ENCODE data around the gene ABCC2. TPM values are rescaled to one million over a fixed set of nuclear protein-coding genes. Genes with fewer than 3 reads are reported as not detected.

ABCC2 gene
- total RNA-seq, 3 donors from 2014 or later, result 0.69 to 1.6 (median 1.6) TPM

- H3K4me1 ChIP-seq (ENCODE audit: low read depth), result no peaks in the 10 kb centered on the region
- no peaks in the 10 kb centered on the region for H3K36me3 ChIP-seq (ENCODE audit: low read depth)
- no peak overlapping the region for H3K4me3 ChIP-seq
- intact Hi-C loops (cut with DNase I, micrococcal nuclease), result no loop called here
- DNase-seq, result no peak
- TF ChIP-seq CTCF (IDR thresholded peaks at IDR 0.05), result no peak
- ATAC-seq, result no peak
- no peaks in the 10 kb centered on the region for H3K9me3 ChIP-seq
Observed at GRCh38 chr10:99869581-99870122, 87.2 kb downstream of the ABCC2 start.

GRCh38 chr10:99870123-99870730 is 87.8 kb downstream of the ABCC2 start:
- Histone ChIP-seq H3K36me3 (ENCODE audit: low read depth) (no peaks in the 10 kb centered on the region), H3K4me1 (ENCODE audit: low read depth) (no peaks in the 10 kb centered on the region), H3K4me3 (no peak overlapping the region), H3K9me3 (no peaks in the 10 kb centered on the region)
- TF ChIP-seq CTCF (IDR thresholded peaks at IDR 0.05), result no peak
- intact Hi-C loops (cut with DNase I, micrococcal nuclease), result no loop called here
- DNase-seq (no peak), ATAC-seq (no peak)

- H3K36me3 ChIP-seq (ENCODE audit: low read depth), result no peaks in the 10 kb centered on the region
- DNase-seq (no peak), ATAC-seq (peak; percentile 60)
- no peak for TF ChIP-seq CTCF (IDR thresholded peaks at IDR 0.05)
- H3K4me3 ChIP-seq, result no peak overlapping the region
- no peaks in the 10 kb centered on the region for H3K4me1 ChIP-seq (ENCODE audit: low read depth)
- H3K9me3 ChIP-seq, result no peaks in the 10 kb centered on the region
- intact Hi-C loops (cut with DNase I, micrococcal nuclease), result no loop called here
Observed at GRCh38 chr10:99872367-99873162, 90.1 kb downstream of the ABCC2 start.

GRCh38 chr10:99873846-99874245 is 91.4 kb downstream of the ABCC2 start:
- Histone ChIP-seq H3K4me3 (no peak overlapping the region), H3K36me3 (ENCODE audit: low read depth) (peaks cover 4% of the 10 kb centered on the region), H3K9me3 (no peaks in the 10 kb centered on the region), H3K4me1 (ENCODE audit: low read depth) (no peaks in the 10 kb centered on the region)
- ATAC-seq (peak; percentile 21), DNase-seq (no peak)
- intact Hi-C loops (cut with DNase I, micrococcal nuclease), result no loop called here
- no peak for TF ChIP-seq CTCF (IDR thresholded peaks at IDR 0.05)

- H3K9me3 ChIP-seq, result no peaks in the 10 kb centered on the region
- H3K36me3 ChIP-seq (ENCODE audit: low read depth), result peaks cover 4% of the 10 kb centered on the region
- TF ChIP-seq CTCF (IDR thresholded peaks at IDR 0.05), result no peak
- intact Hi-C loops (cut with DNase I, micrococcal nuclease), result no loop called here
- ATAC-seq, result peak; percentile 12
- no peak for DNase-seq
- H3K4me1 ChIP-seq (ENCODE audit: low read depth), result no peaks in the 10 kb centered on the region
- H3K4me3 ChIP-seq, result no peak overlapping the region
Observed at GRCh38 chr10:99874341-99875085, 92.1 kb downstream of the ABCC2 start.

All from mucosa of descending colon (tissue), 3 donors.